ENCODE measurements around the gene YLPM1.

DNA sequence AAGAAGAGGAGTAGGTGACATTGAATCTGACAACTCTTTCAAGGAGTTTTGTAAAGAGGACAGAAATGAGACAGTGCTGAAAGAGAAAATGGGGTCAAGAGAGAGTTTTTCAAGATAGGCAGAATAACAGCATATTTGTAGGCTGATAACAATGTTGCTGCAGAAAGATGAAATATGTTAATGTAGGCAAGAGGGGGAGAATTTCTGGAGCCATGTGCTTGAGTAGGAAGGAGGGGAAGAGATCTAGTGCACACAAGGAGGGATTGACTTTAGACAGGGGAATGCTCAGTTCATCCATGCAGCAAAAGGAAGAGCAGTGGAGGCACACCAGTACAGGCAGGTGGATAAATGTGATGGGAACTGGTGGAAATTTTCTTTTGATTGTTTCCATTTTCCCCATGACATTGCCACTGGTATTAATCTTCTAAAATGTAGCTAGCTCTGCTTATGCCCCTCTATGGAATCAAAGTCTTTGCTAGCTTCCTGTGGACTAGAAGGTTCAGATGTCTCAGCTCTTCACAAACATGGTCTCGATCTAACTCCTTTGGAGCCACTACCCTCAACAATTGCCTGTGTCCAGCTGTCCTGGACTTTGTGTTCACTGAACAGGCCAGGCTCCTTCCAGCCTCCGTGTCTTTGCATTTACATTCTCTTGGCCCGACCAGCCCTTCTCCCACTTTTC, 103.7 kb downstream of the YLPM1 start:
- TF ChIP-seq CTCF (IDR thresholded peaks at IDR 0.05) (no peak), POLR2A (IDR thresholded peaks at IDR 0.05) (no peak)
